ENCODE measurements around the gene RABGEF1.
"Not testable (repeated sequence)": the region's sequence is repeated elsewhere in the genome, so short reads cannot be mapped to it uniquely, and the experiment has no call there.

RABGEF1 gene

GRCh38 chr7:66734006-66734405 lies 6.5 kb upstream of the RABGEF1 start:
- FAIRE-seq (no peak), DNase-seq (ENCODE audit: extremely low spot score, insufficient read length, low read depth) (no peak)

GRCh38 chr7:66735154-66735553 lies 5.4 kb upstream of the RABGEF1 start:
- no peak for DNase-seq (ENCODE audit: extremely low spot score, insufficient read length, low read depth)
- no peak for FAIRE-seq

- no peak for FAIRE-seq
- no peak for DNase-seq (ENCODE audit: extremely low spot score, insufficient read length, low read depth)
Measured at GRCh38 chr7:66735850-66736249, 4.7 kb upstream of the RABGEF1 start.

- no peak for FAIRE-seq
Measured at GRCh38 chr7:66736892-66737291, 3.6 kb upstream of the RABGEF1 start.

GRCh38 chr7:66737667-66738066 lies 2.9 kb upstream of the RABGEF1 start:
- no peak for DNase-seq (ENCODE audit: extremely low spot score, insufficient read length, low read depth)
- no peak for FAIRE-seq

More at GRCh38 chr7:66736892-66737291, 3.6 kb upstream of the RABGEF1 start:
- DNase-seq (ENCODE audit: extremely low spot score, insufficient read length, low read depth) = no peak

GRCh38 chr7:66739477-66739876 lies 1.1 kb upstream of the RABGEF1 start:
- DNase-seq (ENCODE audit: extremely low spot score, insufficient read length, low read depth) (no peak), FAIRE-seq (no peak)

GRCh38 chr7:66739953-66740301 lies 606 bp upstream of the RABGEF1 start:
- DNase-seq (ENCODE audit: extremely low spot score, insufficient read length, low read depth) (no peak), FAIRE-seq (no peak)

GRCh38 chr7:66740980-66741709 lies 612 bp downstream of the RABGEF1 start:
- FAIRE-seq = peak; percentile 12
- peak; percentile 17 for DNase-seq (ENCODE audit: extremely low spot score, insufficient read length, low read depth)

- FAIRE-seq (no peak), DNase-seq (ENCODE audit: extremely low spot score, insufficient read length, low read depth) (no peak)
Measured at GRCh38 chr7:66741710-66742049, 1.1 kb downstream of the RABGEF1 start.

GRCh38 chr7:66742298-66742697 lies 1.8 kb downstream of the RABGEF1 start:
- DNase-seq (ENCODE audit: extremely low spot score, insufficient read length, low read depth); FAIRE-seq: not testable (repeated sequence)

GRCh38 chr7:66743920-66744319 lies 3.4 kb downstream of the RABGEF1 start:
- DNase-seq (ENCODE audit: extremely low spot score, insufficient read length, low read depth) (no peak), FAIRE-seq (no peak)

- no peak for FAIRE-seq
- DNase-seq (ENCODE audit: extremely low spot score, insufficient read length, low read depth) = no peak
Measured at GRCh38 chr7:66747385-66747784, 6.9 kb downstream of the RABGEF1 start.

GRCh38 chr7:66747881-66748511 lies 7.5 kb downstream of the RABGEF1 start:
- FAIRE-seq (no peak), DNase-seq (ENCODE audit: extremely low spot score, insufficient read length, low read depth) (no peak)

GRCh38 chr7:66748791-66749190 lies 8.3 kb downstream of the RABGEF1 start:
- no peak for FAIRE-seq
- no peak for DNase-seq (ENCODE audit: extremely low spot score, insufficient read length, low read depth)

- no peak for FAIRE-seq
- DNase-seq (ENCODE audit: extremely low spot score, insufficient read length, low read depth) = no peak
Measured at GRCh38 chr7:66751945-66752344, 11.4 kb downstream of the RABGEF1 start.

- FAIRE-seq (no peak), DNase-seq (ENCODE audit: extremely low spot score, insufficient read length, low read depth) (no peak)
Measured at GRCh38 chr7:66754541-66754940, 14.0 kb downstream of the RABGEF1 start.

GRCh38 chr7:66755059-66755458 lies 14.5 kb downstream of the RABGEF1 start:
- not testable (repeated sequence) for FAIRE-seq; DNase-seq (ENCODE audit: extremely low spot score, insufficient read length, low read depth)

- not testable (repeated sequence) for FAIRE-seq; DNase-seq (ENCODE audit: extremely low spot score, insufficient read length, low read depth)
Measured at GRCh38 chr7:66756227-66756626, 15.7 kb downstream of the RABGEF1 start.

- no peak for DNase-seq (ENCODE audit: extremely low spot score, insufficient read length, low read depth)
- FAIRE-seq = no peak
Measured at GRCh38 chr7:66756889-66757288, 16.4 kb downstream of the RABGEF1 start.

GRCh38 chr7:66757939-66758338 lies 17.4 kb downstream of the RABGEF1 start:
- FAIRE-seq = no peak
- DNase-seq (ENCODE audit: extremely low spot score, insufficient read length, low read depth) = no peak

GRCh38 chr7:66758950-66759628 lies 18.6 kb downstream of the RABGEF1 start:
- FAIRE-seq (peak; percentile 60), DNase-seq (ENCODE audit: extremely low spot score, insufficient read length, low read depth) (no peak)
